GM19324 (cell line): ENCODE results near the gene ANKRD33B.
"Not testable (repeated sequence)": the region's sequence is repeated elsewhere in the genome, so short reads cannot be mapped to it uniquely, and the experiment has no call there.

Experiments
- ATAC-seq: cut with Tn5 transposase; IDR thresholded peaks from one replicate; pipeline ENCODE4 v1.9.1; 2021; ENCODE audit warnings: mild to moderate bottlenecking, moderate library complexity; ENCODE audit not compliant: unreplicated experiment, low FRiP score

ANKRD33B gene

DNA sequence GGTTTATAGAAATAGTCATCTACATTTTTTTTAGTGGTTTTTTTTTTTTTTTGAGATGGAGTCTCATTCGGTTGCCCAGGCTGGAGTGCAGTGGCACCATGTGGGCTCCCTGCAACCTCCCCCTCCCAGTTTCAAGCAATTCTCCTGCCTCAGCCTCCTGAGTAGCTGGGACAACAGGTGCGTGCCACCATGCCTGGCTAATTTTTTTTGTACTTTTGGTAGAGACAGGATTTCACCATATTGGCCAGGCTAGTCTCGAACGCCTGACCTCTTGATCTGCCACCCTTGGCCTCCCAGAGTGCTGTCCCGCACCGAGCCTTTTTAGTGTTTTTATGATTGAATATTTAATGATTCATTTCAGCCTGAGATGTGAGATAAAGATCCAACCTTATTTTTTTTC, 27.3 kb downstream of the ANKRD33B start:
- no peak for ATAC-seq

DNA sequence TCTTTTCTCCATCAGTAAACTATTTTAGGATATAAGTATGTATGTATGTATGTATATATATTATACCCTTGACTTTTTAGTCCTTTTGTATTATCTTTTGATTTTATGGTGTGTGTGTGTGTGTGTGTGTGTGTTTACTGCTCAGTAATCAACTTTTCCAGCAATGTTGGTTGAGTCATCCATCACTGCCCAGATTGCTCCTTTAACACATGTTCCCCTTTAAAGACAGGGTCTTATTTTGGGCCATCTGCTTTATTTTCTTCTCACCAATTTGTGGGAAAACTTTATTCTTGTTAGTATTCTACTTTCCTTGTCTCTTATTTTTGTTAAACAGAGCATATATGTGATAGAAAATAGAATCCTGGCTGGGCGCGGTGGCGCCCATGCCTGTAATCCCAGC, 28.1 kb downstream of the ANKRD33B start:
- no peak for ATAC-seq

DNA sequence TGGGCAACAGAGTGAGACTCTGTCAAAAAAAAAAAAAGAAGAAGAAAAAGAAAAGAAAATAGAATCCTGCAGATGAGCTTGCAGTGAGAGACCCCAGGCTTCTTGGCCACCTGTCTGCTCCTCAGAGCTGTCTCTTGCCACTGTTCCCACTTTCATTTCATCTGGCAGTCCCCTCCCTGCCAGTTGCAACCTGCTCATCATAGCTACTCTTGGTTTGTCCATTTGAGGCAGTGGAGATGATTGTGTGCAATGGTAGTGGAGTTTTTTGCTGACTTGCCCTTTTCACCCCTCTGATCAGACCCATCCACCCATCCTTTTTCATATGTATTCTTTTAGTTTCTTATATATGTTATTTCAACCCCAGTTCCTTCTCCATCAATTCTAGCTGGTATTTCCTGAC, 28.7 kb downstream of the ANKRD33B start:
- ATAC-seq: no peak

DNA sequence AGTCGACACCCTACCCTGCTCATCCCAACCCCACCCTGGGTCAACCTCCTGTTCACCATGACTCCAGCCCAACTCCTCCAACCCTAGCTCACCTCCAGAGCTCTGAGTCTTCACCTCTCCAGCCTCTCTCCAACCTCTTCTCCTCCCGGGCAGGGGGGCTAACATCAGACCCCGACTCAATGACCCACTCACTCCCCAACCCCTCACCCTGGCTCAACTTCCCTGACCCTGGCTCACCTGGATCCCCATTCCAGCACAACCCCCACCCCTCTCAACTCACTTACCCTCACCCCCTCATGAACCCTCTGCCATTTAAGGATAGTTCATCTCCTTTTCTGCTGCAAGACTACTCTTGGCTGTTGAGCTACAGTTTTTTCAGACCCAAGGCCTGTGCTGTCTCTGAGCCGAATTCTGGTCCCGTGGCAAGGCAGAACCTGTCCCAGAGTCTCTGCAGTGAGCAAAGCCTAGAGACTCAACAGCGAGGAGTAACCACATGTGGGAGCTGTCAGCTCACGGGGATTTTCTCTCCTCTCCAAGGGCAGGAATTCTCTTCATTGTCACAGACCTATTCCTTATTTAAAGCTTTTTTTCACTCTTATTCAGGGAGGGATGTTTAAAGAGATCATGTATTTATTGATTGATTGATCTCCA, 29.8 kb downstream of the ANKRD33B start:
- no peak for ATAC-seq

DNA sequence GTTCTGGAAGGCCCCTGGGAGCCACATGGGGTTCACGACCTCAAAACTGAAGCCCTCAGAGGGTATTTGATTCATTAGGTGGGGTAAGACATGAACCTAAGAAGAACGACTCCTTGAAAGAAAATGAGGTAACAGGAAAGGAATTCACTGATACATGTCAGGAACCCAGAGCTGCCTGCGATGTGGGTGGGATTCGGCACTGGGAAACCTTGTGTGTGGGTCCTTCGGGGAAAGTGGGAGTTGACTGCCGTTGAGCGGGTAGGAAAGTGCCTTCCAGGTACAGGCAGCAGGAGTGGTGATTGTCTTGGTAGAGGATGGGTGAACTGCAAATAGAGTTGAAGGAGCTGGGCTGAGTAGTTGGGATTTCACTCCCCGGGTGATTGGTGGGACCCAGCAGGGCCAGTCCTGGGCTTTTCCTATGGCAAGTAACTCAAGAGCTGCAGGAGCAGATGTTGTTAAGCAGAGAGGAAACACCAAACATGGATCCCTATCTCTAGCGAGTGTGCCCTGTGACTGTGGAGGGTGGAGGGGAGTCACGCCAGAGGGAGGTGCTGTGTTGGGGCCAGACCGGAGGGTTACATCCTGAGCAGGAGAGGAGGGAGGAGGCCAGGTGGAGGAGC, 30.8 kb downstream of the ANKRD33B start:
- no peak for ATAC-seq

DNA sequence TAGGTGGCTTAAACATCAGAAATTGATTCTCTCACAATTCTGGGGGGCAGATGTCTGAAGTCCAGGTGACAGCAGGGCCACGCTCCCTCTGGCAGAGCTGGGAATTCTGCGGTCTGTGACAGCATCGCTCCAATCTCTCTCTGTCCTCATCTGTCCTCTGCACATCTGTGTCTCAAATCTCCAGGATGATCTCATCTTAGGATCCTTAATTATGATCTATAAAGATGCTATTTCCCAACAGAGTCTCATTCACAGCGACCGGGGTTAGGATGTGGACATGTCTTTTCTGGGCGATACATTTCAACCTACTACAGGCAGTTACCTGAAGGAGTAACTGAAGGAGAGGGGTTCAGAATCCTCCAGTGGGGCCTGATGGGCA, 31.4 kb downstream of the ANKRD33B start:
- no peak for ATAC-seq

DNA sequence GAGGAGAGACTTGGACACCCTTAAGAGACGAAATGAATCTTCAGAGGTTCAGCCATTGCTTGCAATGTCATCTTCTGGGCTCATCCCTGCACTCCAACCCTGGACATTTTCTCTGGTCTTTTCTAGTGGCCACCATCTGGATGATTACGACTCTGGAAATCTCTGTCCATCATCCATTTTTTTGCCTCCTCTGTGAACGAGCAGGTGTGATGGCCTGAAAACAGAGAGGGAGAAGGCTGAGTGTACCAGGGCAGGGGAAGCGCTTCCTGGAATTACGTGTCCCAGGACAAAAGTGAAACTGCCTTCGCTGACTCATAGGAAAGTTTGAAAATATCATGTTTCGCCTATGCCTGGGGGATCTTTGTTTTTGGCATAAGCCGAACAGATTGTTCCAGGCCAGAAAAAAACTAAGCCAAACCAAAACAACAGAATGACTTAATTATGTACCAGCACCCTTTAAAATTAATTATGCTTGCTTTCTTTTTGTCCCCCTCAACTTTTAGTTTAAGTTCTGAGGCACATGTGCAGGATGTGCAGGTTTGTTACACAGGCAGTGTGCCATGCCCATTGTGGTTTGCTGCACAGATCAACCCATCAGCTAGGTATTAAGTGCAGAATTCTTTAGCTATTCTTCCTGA, 31.9 kb downstream of the ANKRD33B start:
- no peak for ATAC-seq

DNA sequence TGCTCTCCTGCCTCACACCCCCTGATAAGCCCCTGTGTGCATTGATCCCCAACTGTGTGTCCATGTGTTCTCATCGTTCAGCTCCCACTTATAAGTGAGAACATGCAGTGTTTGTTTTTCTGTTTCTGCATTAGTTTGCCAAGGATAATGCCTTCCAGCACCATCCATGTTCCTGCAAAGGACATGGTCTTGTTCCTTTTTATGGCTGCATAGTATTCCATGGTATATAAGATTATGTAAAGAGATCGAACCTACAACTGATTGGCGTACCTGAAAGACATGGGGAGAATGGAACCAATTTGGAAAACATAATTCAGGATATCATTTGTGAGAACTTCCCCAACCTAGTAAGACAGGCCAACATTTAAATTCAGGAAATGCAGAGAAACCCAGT, 32.4 kb downstream of the ANKRD33B start:
- no peak for ATAC-seq

DNA sequence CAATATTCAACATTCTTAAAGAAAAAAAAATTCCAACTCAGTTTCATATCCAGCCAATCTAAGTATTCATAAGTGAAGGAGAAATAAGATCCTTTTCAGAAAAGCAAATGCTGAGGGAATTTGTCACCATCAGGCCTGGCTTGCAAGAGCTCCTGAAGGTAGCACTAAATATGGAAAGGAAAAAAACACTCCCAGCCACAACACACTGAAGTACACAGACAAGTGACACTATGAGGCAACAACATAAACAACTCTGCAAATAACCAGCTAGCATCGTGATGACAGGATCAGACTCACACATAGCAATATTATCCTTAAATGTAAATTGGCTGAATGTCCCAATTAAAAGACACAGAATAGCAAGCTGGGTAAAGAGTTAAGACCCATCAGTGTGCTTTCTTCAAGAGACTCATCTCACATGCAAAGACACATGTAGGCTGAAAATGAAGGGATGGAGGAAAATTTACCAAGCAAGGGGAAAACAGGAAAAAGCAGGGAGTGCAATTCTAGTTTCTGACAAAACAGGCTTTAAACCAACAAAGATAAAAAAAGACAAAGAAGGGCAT, 33.1 kb downstream of the ANKRD33B start:
- no peak for ATAC-seq

DNA sequence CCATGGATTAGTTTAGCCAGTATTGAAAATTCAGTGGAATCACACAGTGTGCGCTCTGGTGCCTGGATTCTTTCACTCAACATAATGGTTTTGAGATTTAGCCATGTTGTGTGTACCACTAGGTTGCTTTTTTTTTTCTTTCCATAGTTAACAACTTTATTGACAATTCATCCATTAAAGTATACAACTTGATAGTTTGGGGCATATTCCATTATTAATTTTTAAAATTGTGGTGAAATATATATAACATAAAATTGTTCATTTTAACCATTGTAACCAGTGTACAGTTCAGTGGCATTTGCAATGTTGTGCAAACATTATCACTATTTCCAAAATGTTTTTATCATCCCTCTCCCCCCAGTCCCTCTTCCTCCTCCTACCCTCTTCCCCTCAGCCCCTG, 35.2 kb downstream of the ANKRD33B start:
- ATAC-seq: no peak

DNA sequence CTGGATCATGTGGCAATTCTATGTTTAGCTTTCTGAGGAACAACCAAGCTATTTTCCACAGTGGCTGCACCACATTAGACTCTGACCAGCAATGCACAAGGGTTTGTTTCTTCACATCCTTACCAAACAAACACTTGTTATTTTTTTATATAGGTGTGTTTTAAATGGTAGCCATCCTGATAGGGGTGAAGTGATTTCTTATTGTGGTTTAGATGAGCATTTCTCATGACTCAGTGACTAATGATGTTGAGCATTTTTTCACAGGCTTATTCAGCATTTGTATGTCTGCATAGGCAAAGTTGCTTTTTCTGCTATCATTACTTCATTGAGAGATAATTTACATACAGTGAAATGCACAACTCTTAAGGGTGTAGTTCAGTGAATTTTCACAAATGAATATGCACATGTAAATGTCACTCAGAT, 36.0 kb downstream of the ANKRD33B start:
- no peak for ATAC-seq

DNA sequence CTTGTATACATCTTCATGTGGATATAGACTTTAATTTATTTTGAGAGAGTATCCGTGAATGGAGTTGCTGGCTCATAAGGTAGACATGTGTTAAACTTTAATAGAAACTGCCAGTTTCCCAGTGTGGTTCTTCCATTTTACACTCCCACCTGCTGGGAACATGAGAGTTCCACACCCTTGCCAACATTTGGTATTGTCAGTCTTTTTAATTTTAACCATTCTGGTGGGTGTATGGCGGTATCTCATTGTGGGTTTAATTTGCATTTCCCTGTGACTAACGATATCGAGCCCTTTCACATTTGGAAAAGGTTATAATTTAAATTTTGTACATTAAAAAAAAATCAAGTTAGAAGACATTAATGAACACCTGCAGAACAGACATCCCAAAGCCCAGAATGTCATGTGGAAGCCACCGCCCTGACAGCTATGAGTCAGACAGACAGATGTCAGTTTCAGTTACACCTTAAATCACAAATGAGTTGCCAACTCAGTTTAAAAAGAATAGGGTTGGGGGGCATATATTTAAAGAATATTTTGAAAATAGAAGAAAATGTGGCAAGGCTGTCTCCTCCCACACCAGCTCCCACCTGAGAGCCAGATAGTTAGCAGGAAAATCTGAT, 36.9 kb downstream of the ANKRD33B start:
- ATAC-seq: peak; percentile 55

DNA sequence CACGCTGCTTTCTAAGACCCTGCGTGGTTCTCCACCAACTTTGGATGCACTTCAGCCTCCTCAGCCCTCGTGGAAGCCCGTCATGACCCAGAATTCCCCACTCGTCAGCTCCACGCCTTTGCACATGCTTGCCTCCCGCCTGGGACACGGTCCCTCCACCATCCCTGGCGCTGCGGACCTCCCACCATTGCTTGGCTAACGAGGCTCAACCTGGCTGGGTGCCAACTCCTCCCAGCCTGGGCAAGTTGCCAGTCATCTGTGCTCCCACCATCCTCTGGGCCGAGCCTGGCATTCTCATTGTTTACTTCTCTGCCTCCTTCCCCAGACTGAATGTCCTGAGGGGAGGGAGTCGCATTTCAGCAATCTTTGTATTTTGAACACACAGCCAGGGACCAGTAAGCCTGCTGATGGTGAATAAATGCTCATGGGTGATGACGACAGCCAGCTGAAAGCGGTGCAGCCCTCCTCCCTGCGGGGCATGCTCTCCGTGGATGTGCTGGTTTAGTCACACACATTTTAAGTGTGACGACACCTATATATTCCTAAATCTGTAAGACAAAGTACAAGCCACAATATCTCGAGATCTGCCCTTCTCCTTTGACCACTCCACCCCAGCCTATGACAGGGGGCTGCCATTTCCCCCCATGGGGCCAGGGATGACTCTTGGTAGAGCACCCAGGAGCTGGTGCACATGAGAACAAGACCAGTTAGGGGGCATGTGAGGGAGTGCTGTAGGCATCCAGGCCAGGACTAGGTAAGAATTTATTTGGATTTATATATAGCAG, 37.6 kb downstream of the ANKRD33B start:
- peak; percentile 38 for ATAC-seq

DNA sequence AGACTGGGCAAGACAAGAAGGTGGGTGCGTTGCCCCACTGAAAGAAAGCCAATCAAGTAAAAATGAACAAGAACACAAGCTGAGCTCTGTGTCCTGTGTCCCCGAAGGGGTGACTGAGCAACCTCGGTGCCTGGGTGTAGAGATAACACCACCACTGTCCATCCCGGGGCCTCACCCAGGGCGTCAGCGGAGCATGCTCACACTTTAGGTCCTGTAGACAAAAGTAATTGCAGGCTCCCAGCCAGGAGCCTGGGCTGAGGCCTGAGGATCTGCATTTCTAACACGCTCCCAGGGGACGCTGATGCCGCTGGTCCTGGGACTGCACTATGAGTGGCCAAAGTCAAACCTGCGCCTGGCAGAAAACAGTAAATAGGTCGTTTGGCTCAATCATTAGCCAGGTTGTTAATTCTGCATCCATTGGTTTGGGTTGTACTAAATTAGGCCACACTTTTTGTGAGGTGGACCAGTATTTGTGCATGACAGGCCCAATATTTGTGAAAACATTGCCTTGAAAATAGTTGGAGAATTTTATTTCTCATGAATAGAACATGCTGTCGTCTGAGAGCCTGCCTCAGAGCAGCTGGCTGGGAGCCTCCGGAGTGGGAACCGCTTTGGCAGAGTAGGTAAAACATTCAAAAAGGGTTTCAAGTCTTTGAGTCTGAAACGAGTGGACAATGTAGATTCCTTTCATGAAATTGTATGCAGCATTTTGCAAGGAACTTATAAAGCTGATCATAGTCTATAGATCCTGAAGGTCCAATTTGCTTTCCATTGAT, 38.3 kb downstream of the ANKRD33B start:
- ATAC-seq: no peak

DNA sequence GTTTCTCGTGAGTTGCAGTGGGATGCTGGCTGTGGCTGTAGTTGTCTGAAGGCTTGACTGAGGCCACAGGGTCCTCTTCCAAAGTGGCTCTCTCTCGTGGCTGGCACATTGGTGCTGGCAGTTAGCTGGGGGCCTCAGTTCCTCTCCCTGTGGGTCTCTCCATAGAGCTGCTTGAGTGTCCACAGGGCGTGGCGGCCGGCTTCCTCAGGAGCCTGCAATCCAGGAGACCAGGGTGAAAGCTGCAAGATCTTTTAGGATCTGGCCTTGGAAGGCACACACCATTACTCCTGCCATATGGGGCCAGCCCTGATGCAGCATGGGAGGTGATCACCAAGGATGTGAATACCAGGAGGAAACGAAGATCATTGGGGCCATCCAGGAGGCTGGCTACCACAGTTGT, 41.1 kb downstream of the ANKRD33B start:
- ATAC-seq: no peak

DNA sequence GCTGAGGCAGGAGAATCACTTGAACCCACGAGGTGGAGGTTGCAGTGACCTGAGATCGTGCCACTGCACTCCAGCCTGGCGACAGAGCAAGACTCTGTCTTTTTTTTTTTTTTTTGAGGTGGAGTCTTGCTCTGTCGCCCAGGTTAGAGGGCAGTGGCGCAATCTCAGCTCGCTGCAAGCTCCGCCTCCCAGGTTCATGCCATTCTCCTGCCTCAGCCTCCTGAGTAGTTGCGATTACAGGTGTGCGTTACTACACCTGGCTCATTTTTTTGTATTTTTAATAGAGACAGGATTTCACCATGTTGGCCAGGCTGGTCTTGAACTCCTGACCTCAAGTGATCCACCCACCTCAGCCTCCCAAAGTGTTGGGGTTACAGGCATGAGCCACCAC, 42.8 kb downstream of the ANKRD33B start:
- not testable (repeated sequence) for ATAC-seq

DNA sequence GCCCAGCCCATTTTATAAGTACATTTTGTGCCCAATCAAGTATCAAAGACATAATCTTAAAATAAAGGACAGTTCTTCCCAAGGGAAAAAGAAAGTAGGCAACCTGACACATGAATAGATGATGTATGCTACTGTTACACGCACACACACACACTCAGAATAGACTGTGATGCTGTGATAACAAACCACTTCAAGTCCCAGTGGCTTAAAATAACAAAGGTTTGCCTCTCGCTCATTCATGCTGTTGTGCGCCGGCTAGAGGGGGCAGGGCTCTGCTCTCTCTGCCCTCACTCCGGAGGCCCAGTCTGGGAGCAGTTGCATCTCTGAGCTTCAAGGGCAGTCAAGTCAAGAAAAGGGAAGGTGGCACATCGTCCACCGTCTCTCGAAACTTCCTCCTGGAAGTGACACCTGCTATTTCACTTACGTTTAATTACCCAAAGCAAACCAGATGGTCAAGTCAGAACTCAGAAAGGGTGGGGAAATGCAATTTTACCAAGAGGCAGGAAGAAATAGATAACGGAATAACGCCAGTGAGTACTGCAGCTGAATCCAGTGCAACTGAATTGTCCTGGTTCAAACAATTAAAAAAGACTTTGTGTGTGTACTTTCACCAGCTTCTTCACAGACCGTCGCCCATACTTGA, 43.3 kb downstream of the ANKRD33B start:
- ATAC-seq: peak; percentile 95

DNA sequence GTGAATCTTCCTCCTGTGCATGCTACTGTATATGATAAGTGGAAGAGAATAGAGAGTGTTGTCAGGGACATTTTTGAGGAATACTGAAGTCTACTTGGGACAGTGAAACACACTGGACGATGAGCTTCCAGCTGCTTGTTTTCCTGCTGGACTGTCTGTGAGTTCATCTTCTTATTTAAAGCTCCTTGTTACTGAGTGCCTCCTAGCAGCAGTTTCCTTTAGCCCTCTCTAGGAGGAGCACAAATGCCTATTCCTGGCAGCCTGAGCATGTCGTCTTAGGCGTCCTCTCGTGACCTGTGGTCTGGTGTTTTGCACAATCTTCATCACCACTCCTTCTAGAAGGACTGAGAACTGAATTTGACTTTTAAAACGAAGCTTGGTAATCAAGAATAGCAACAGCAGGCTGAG, 43.8 kb downstream of the ANKRD33B start:
- peak; percentile 31 for ATAC-seq

DNA sequence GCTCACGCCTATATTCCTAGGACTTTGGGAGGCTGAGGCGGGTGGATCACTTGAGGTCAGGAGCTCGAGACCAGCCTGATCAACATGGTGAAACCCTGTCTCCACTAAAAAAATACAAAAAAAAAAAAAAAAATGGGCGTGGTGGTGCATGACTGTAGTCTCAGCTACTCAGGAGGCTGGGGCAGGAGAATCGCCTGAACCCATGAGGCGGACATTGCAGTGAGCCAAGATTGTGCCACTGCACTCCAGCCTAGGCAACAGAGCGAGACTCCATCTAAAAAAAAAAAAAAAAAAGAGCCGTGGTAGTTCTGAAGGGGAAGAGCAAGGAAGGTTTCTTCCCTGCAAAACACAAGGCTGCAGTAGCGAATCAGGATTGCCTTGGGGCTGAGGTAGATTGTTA, 44.2 kb downstream of the ANKRD33B start:
- not testable (repeated sequence) for ATAC-seq
